Measurements from ENCODE around the gene MIDN.

DNA sequence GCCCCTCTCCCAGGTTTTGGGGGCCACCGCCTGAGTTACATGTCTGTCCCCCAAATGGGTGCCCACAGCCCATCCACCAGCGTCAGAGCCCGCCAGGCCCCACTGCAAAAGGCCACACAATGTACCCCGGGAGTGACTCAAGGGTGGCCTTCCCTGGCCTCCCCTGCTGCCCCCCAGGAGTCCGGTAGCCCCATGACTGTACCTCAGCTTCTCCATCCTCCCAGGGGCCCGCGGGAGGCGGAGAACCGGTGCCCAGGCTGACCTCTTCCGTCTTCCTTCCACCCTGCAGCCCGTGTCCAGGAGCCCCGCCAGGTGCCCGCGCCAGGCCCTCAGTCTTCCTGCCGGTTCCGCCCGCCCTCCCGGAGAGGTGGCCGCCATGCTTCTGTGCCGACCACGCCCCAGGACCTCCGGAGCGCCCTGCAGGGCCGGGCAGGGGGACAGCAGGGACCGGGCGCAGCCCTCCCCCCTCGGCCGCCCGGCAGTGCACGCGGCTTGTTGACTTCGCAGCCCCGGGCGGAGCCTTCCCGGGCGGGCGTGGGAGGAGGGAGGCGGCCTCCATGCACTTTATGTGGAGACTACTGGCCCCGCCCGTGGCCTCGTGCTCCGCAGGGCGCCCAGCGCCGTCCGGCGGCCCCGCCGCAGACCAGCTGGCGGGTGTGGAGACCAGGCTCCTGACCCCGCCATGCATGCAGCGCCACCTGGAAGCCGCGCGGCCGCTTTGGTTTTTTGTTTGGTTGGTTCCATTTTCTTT is 20.9 kb upstream of the MIDN start:
- TF ChIP-seq, protein P1, sequence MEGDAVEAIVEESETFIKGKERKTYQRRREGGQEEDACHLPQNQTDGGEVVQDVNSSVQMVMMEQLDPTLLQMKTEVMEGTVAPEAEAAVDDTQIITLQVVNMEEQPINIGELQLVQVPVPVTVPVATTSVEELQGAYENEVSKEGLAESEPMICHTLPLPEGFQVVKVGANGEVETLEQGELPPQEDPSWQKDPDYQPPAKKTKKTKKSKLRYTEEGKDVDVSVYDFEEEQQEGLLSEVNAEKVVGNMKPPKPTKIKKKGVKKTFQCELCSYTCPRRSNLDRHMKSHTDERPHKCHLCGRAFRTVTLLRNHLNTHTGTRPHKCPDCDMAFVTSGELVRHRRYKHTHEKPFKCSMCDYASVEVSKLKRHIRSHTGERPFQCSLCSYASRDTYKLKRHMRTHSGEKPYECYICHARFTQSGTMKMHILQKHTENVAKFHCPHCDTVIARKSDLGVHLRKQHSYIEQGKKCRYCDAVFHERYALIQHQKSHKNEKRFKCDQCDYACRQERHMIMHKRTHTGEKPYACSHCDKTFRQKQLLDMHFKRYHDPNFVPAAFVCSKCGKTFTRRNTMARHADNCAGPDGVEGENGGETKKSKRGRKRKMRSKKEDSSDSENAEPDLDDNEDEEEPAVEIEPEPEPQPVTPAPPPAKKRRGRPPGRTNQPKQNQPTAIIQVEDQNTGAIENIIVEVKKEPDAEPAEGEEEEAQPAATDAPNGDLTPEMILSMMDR (IDR thresholded peaks at IDR 0.05), result no peak
- TF ChIP-seq POLR2A (IDR thresholded peaks at IDR 0.05) (no peak), EP300 (IDR thresholded peaks at IDR 0.05) (no peak)
